SU-DHL-6 (cell line): ENCODE data around the gene VTCN1.

ENCODE experiments used
- H2AFZ ChIP-seq: fragments of 200-600 bp; sonication (generic); 2 replicates; pipeline ENCODE4 v1.6.1; 2014; ENCODE audit warnings: low read depth, mild to moderate bottlenecking, moderate library complexity, mixed read lengths, antibody characterized with exemption, low read length; ENCODE audit not compliant: severe bottlenecking
- H3F3A ChIP-seq: fragments of 200-600 bp; shearing (Covaris generic); 2 replicates; pipeline ENCODE4 v1.6.0; 2016; ENCODE audit warnings: antibody characterized with exemption, mild to moderate bottlenecking; ENCODE audit not compliant: insufficient read depth
- H3K27ac ChIP-seq: fragments of 200-600 bp; sonication (generic); 2 replicates; pipeline ENCODE4 v1.5.1; 2016; ENCODE audit warnings: low read depth, mild to moderate bottlenecking, low read length, moderate library complexity, mixed read lengths
- H3K27me3 ChIP-seq: fragments of 200-600 bp; sonication (generic), shearing (Covaris generic); 2 replicates; pipeline ENCODE4 v1.6.0; 2014; ENCODE audit warnings: mild to moderate bottlenecking, low read length
- H3K36me3 ChIP-seq: fragments of 200-600 bp; sonication (generic); 2 replicates; pipeline ENCODE4 v1.6.1; 2014; ENCODE audit warnings: mild to moderate bottlenecking, low read length, mixed read lengths
- H3K4me2 ChIP-seq: fragments of 300-600, 200-600 bp; shearing (Covaris generic), sonication (generic); 2 replicates; pipeline ENCODE4 v1.6.0; 2014; ENCODE audit warnings: low read length, low read depth, mild to moderate bottlenecking; ENCODE audit not compliant: poor library complexity, severe bottlenecking
- H3K4me3 ChIP-seq: fragments of 200-600 bp; sonication (generic); 2 replicates; pipeline ENCODE4 v1.5.1; 2014; ENCODE audit warnings: antibody characterized with exemption, low read length, mild to moderate bottlenecking, mixed read lengths; ENCODE audit not compliant: insufficient read depth, poor library complexity, severe bottlenecking
- H3K79me2 ChIP-seq: fragments of 200-600 bp; sonication (generic); 2 replicates; pipeline ENCODE4 v1.6.1; 2014; ENCODE audit warnings: mild to moderate bottlenecking, low read length, moderate library complexity; ENCODE audit not compliant: insufficient read depth
- H3K9ac ChIP-seq: fragments of 200-600 bp; sonication (generic); 2 replicates; pipeline ENCODE4 v1.7.0; 2014; ENCODE audit warnings: mild to moderate bottlenecking, low read length
- H3K9me2 ChIP-seq: fragments of 200-600 bp; sonication (generic); replicated peaks from 2 replicates; pipeline ENCODE4 v1.6.1; 2014; ENCODE audit warnings: low read length; ENCODE audit not compliant: insufficient read depth
- H3K9me3 ChIP-seq: fragments of 200-600 bp; sonication (generic); 2 replicates; pipeline ENCODE4 v1.6.1; 2014; ENCODE audit warnings: low read length, mixed read lengths; ENCODE audit not compliant: insufficient read depth
- H4K20me1 ChIP-seq: fragments of 200-600 bp; sonication (generic); 2 replicates; pipeline ENCODE4 v1.6.1; 2014; ENCODE audit warnings: low read depth, mild to moderate bottlenecking, antibody characterized with exemption, low read length, moderate library complexity, mixed read lengths
- EZH2phosphoT487 ChIP-seq: fragments of 200-600 bp; sonication (generic), shearing (Covaris generic); conservative IDR thresholded peaks from 2 replicates; pipeline ENCODE4 v1.6.1; 2018; ENCODE audit warnings: mild to moderate bottlenecking, antibody characterized with exemption, low read length, moderate library complexity, mixed read lengths
- TF ChIP-seq, protein P1 (sequence below): fragments of 200-600 bp; sonication (generic); IDR thresholded peaks from one replicate; pipeline ENCODE4 v1.5.1; 2017; ENCODE audit warnings: antibody characterized with exemption, mild to moderate bottlenecking, low read length, moderate library complexity; ENCODE audit not compliant: insufficient read depth, poor library complexity, severe bottlenecking

Gene VTCN1

DNA sequence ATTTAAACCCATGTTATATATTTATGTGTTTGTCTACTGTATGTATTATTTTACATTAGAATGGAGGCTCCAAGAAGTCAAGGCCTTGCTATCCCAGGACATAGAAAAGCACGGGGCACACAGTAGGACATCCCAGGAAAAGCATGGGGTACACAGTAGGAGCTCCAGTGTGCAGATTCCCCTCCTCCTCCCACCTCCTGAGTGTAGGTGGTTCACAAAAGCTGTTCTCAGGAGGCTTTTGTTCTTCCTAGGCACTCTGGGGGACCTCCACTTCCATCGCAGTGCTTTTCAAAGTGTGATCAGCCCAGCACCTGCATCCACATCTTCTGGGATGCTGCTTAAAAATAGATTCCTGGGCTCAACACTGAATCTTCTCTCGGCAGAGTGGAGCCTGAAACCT lies 30.8 kb upstream of the VTCN1 start:
- no peaks in the 10 kb centered on the region for H3F3A ChIP-seq
- no peak for TF ChIP-seq EZH2phosphoT487
- TF ChIP-seq, protein P1, sequence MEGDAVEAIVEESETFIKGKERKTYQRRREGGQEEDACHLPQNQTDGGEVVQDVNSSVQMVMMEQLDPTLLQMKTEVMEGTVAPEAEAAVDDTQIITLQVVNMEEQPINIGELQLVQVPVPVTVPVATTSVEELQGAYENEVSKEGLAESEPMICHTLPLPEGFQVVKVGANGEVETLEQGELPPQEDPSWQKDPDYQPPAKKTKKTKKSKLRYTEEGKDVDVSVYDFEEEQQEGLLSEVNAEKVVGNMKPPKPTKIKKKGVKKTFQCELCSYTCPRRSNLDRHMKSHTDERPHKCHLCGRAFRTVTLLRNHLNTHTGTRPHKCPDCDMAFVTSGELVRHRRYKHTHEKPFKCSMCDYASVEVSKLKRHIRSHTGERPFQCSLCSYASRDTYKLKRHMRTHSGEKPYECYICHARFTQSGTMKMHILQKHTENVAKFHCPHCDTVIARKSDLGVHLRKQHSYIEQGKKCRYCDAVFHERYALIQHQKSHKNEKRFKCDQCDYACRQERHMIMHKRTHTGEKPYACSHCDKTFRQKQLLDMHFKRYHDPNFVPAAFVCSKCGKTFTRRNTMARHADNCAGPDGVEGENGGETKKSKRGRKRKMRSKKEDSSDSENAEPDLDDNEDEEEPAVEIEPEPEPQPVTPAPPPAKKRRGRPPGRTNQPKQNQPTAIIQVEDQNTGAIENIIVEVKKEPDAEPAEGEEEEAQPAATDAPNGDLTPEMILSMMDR: no peak
- H2AFZ ChIP-seq: no peak overlapping the region
- H3K4me2 ChIP-seq: no peak overlapping the region
- H3K79me2 ChIP-seq: no peaks in the 10 kb centered on the region
- H3K9me2 ChIP-seq: no peaks in the 10 kb centered on the region
- H3K4me3 ChIP-seq: no peak overlapping the region
- H3K9ac ChIP-seq: no peak overlapping the region
- no peaks in the 10 kb centered on the region for H4K20me1 ChIP-seq
- H3K27me3 ChIP-seq: no peaks in the 10 kb centered on the region
- H3K27ac ChIP-seq: no peak overlapping the region
- H3K9me3 ChIP-seq: no peaks in the 10 kb centered on the region
- no peaks in the 10 kb centered on the region for H3K36me3 ChIP-seq

DNA sequence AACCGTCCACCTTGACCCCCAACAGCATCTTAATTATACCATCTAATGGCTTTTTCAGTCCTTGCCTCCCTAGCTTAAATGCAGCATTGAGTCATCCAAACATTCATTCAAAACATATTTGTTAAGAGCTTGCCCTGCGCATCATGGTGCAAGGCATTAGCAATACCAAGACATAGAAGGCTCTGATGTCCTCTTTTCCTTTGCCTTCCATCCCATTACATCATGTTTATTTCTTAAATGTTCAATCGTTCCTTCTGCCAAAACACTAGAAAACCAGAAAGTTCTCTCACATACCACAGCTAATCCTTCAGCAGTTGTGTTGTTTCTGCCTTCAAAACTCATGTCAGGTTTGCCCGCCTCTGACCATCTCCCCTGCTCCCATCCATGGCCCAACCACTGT lies 29.8 kb upstream of the VTCN1 start:
- no peaks in the 10 kb centered on the region for H3K9me2 ChIP-seq
- H2AFZ ChIP-seq: no peak overlapping the region
- no peaks in the 10 kb centered on the region for H4K20me1 ChIP-seq
- H3K27ac ChIP-seq: no peak overlapping the region
- no peaks in the 10 kb centered on the region for H3F3A ChIP-seq
- no peak overlapping the region for H3K4me2 ChIP-seq
- no peak overlapping the region for H3K9ac ChIP-seq
- H3K79me2 ChIP-seq: no peaks in the 10 kb centered on the region
- H3K27me3 ChIP-seq: no peaks in the 10 kb centered on the region
- H3K4me3 ChIP-seq: no peak overlapping the region
- TF ChIP-seq, protein P1: no peak
- no peak for TF ChIP-seq EZH2phosphoT487
- H3K36me3 ChIP-seq: no peaks in the 10 kb centered on the region
- H3K9me3 ChIP-seq: no peaks in the 10 kb centered on the region

DNA sequence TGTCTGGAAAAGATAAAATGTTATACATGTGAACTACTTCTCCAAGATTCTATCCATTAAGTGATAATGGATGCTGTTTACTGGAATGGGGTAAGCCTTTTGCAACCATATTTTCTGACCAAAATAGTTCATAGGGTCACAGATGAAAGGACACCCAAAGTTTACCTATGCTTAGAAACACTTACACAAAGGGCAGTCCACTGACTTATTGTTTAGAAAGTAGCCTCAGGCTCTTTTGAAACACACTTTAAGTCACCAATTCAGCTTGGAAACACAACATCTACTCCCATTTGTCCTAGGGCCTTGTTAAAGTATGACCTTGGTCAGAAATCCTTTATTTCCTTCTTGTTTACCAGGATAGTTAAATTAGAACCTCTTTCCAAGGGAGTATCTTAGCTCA lies 28.7 kb upstream of the VTCN1 start:
- no peak for TF ChIP-seq EZH2phosphoT487
- TF ChIP-seq, protein P1: no peak
- no peaks in the 10 kb centered on the region for H3F3A ChIP-seq
- no peaks in the 10 kb centered on the region for H3K9me2 ChIP-seq
- H3K4me2 ChIP-seq: no peak overlapping the region
- H3K27me3 ChIP-seq: no peaks in the 10 kb centered on the region
- no peak overlapping the region for H3K27ac ChIP-seq
- no peaks in the 10 kb centered on the region for H4K20me1 ChIP-seq
- no peak overlapping the region for H3K9ac ChIP-seq
- H3K9me3 ChIP-seq: no peaks in the 10 kb centered on the region
- no peaks in the 10 kb centered on the region for H3K36me3 ChIP-seq
- H2AFZ ChIP-seq: no peak overlapping the region
- no peaks in the 10 kb centered on the region for H3K79me2 ChIP-seq
- no peak overlapping the region for H3K4me3 ChIP-seq
